H9 (cell line): ENCODE results near the gene MSRB1. TPM values are rescaled to one million over a fixed set of nuclear protein-coding genes. Genes with fewer than 3 reads are reported as not detected.
A peak's percentile ranks its signal among the peaks of the same experiment; 100 is the strongest.

Experiments used
- DNase-seq: peaks from one replicate; pipeline ENCODE4 v3.0.0-alpha.2; 2017
- H2AFZ ChIP-seq: one replicate; pipeline ENCODE4 v1.6.1; 2013; ENCODE audit warnings: mild to moderate bottlenecking, low read length, control low read depth, moderate library complexity
- H2AK5ac ChIP-seq: 2 replicates; pipeline ENCODE4 v1.6.1; 2013; ENCODE audit warnings: low read length, control low read depth, mixed read lengths; ENCODE audit not compliant: insufficient read length
- H2BK120ac ChIP-seq: one replicate; pipeline ENCODE4 v1.6.1; 2013; ENCODE audit warnings: low read depth, mild to moderate bottlenecking, low read length, control low read depth, inconsistent platforms; ENCODE audit not compliant: poor library complexity, severe bottlenecking
- H2BK12ac ChIP-seq: 2 replicates; pipeline ENCODE4 v1.6.1; 2013; ENCODE audit warnings: low read length, control low read depth, mixed read lengths, low read depth; ENCODE audit not compliant: insufficient read length
- H2BK15ac ChIP-seq: 2 replicates; pipeline ENCODE4 v1.6.1; 2013; ENCODE audit warnings: low read depth, low read length, control low read depth
- H2BK20ac ChIP-seq: one replicate; pipeline ENCODE4 v1.6.1; 2013; ENCODE audit warnings: low read depth, mild to moderate bottlenecking, low read length, control low read depth, inconsistent platforms; ENCODE audit not compliant: poor library complexity, severe bottlenecking
- H2BK5ac ChIP-seq: 2 replicates; pipeline ENCODE4 v1.6.1; 2013; ENCODE audit warnings: low read length, control low read depth, mixed read lengths; ENCODE audit not compliant: insufficient read length
- H3K14ac ChIP-seq: 2 replicates; pipeline ENCODE4 v1.6.1; 2013; ENCODE audit warnings: low read length, control low read depth; ENCODE audit not compliant: insufficient read depth
- H3K18ac ChIP-seq: 2 replicates; pipeline ENCODE4 v1.6.1; 2013; ENCODE audit warnings: low read depth, mild to moderate bottlenecking, mixed read lengths, low read length, control low read depth; ENCODE audit not compliant: insufficient read length
- H3K23ac ChIP-seq: 2 replicates; pipeline ENCODE4 v1.6.1; 2013; ENCODE audit warnings: low read length, control low read depth, mixed read lengths, low read depth; ENCODE audit not compliant: insufficient read length
- H3K23me2 ChIP-seq: 2 replicates; pipeline ENCODE4 v1.6.1; 2013; ENCODE audit warnings: low read depth, mild to moderate bottlenecking, mixed read lengths, low read length, control low read depth; ENCODE audit not compliant: insufficient read length, poor library complexity, severe bottlenecking
- H3K27ac ChIP-seq: 2 replicates; pipeline ENCODE4 v1.5.1; 2013; ENCODE audit warnings: low read length, control low read depth, mixed read lengths, low read depth; ENCODE audit not compliant: insufficient read length
- H3K27me3 ChIP-seq: 2 replicates; pipeline ENCODE4 v1.6.1; 2013; ENCODE audit warnings: low read length, control low read depth, inconsistent platforms; ENCODE audit not compliant: insufficient read depth
- H3K4ac ChIP-seq: 2 replicates; pipeline ENCODE4 v1.6.1; 2013; ENCODE audit warnings: low read depth, mild to moderate bottlenecking, control low read depth, inconsistent platforms, low read length, moderate library complexity
- H3K4me1 ChIP-seq: 2 replicates; pipeline ENCODE4 v1.6.1; 2013; ENCODE audit warnings: low read length, control low read depth, inconsistent platforms; ENCODE audit not compliant: insufficient read depth
- H3K4me2 ChIP-seq: 2 replicates; pipeline ENCODE4 v1.6.1; 2013; ENCODE audit warnings: low read length, control low read depth, mixed read lengths; ENCODE audit not compliant: insufficient read length, insufficient read depth
- H3K56ac ChIP-seq: 2 replicates; pipeline ENCODE4 v1.6.1; 2013; ENCODE audit warnings: low read depth, mild to moderate bottlenecking, mixed read lengths, low read length, control low read depth; ENCODE audit not compliant: insufficient read length
- H3K79me1 ChIP-seq: 2 replicates; pipeline ENCODE4 v1.6.1; 2013; ENCODE audit warnings: low read depth, mild to moderate bottlenecking, moderate library complexity, low read length, control low read depth, inconsistent platforms; ENCODE audit not compliant: insufficient read depth, poor library complexity, severe bottlenecking
- H3K79me2 ChIP-seq: 2 replicates; pipeline ENCODE4 v1.6.1; 2013; ENCODE audit warnings: low read length, control low read depth, inconsistent platforms; ENCODE audit not compliant: insufficient read depth
- H3K9ac ChIP-seq: 2 replicates; pipeline ENCODE4 v1.6.1; 2013; ENCODE audit warnings: low read length, control low read depth, mixed read lengths; ENCODE audit not compliant: insufficient read length; ENCODE audit errors: extremely low read depth
- H3K9me3 ChIP-seq: one replicate; pipeline ENCODE4 v1.6.1; 2013; ENCODE audit warnings: low read depth, low read length, inconsistent platforms; ENCODE audit not compliant: control insufficient read depth
- H3T11ph ChIP-seq: one replicate; pipeline ENCODE4 v1.6.1; 2013; ENCODE audit warnings: mild to moderate bottlenecking, low read length, control low read depth, inconsistent platforms
- H4K20me1 ChIP-seq: one replicate; pipeline ENCODE4 v1.6.1; 2013; ENCODE audit not compliant: control insufficient read depth, insufficient read length, insufficient read depth
- H4K5ac ChIP-seq: 2 replicates; pipeline ENCODE4 v1.6.1; 2013; ENCODE audit warnings: low read depth, mild to moderate bottlenecking, mixed read lengths, low read length, control low read depth; ENCODE audit not compliant: insufficient read length
- H4K8ac ChIP-seq: replicated peaks from 2 replicates; pipeline ENCODE4 v1.6.1; 2013; ENCODE audit warnings: low read length, control low read depth, mixed read lengths, low read depth; ENCODE audit not compliant: insufficient read length
- H4K91ac ChIP-seq: 2 replicates; pipeline ENCODE4 v1.6.1; 2013; ENCODE audit warnings: low read depth, mild to moderate bottlenecking, moderate library complexity, mixed read lengths, low read length, control low read depth; ENCODE audit not compliant: insufficient read length
- H3K27ac Mint-ChIP-seq, 3 experiments: 2 replicates in 2 of 3; 3 replicates in 1 of 3; pipeline ENCODE4 v1.8.0; 2020 to 2021; ENCODE audit warnings: mixed read lengths in 3 of 3, mild to moderate bottlenecking in 1 of 3, moderate library complexity in 1 of 3
- H3K27me3 Mint-ChIP-seq: 2 replicates; pipeline ENCODE4 v1.8.0; 2021; ENCODE audit warnings: low read depth, mild to moderate bottlenecking, moderate library complexity, mixed read lengths
- H3K36me3 Mint-ChIP-seq, 3 experiments: 2 replicates in 2 of 3; 3 replicates in 1 of 3; pipeline ENCODE4 v1.8.0; 2020 to 2021; ENCODE audit warnings: low read depth in 3 of 3, mixed read lengths in 3 of 3; ENCODE audit not compliant: insufficient read depth in 1 of 3
- H3K4me1 Mint-ChIP-seq, 2 experiments: 2 replicates each; pipeline ENCODE4 v1.8.0; 2020; ENCODE audit warnings: mixed read lengths in 2 of 2
- H3K4me3 Mint-ChIP-seq, 2 experiments: 2 replicates in 1 of 2; 3 replicates in 1 of 2; pipeline ENCODE4 v1.8.0; 2020 to 2021; ENCODE audit warnings: mild to moderate bottlenecking in 2 of 2, mixed read lengths in 2 of 2, moderate library complexity in 1 of 2
- H3K9me3 Mint-ChIP-seq, 2 experiments: 2 replicates in 1 of 2; 3 replicates in 1 of 2; pipeline ENCODE4 v1.8.0; 2020; ENCODE audit warnings: mild to moderate bottlenecking in 2 of 2, mixed read lengths in 2 of 2, moderate library complexity in 1 of 2
- WGBS: extraction: QIAGEN DNeasy Blood & Tissue Kit; methylation state at CpG from one replicate; pipeline ENCODE4 v1.1.7; 2013; ENCODE audit warnings: missing lambda C conversion rate, low lambda C conversion rate, mixed read lengths; ENCODE audit not compliant: insufficient read length; ENCODE audit errors: extremely low coverage; 5-methylcytosine and 5-hydroxymethylcytosine counted together
- total RNA-seq: library from RNA; stranded (reverse); gene quantifications from 2 replicates; pipeline ENCODE4 v1.2.1, GENCODE V29; 2021
- TF ChIP-seq, protein P1 (sequence below): fragments of 200-600 bp; sonication (generic); conservative IDR thresholded peaks from 3 replicates; pipeline ENCODE4 v1.8.0; 2021; ENCODE audit warnings: antibody characterized with exemption, mild to moderate bottlenecking

The MSRB1 gene
- total RNA-seq, 1 experiment from 2014 or later, result 25.7 TPM

DNA sequence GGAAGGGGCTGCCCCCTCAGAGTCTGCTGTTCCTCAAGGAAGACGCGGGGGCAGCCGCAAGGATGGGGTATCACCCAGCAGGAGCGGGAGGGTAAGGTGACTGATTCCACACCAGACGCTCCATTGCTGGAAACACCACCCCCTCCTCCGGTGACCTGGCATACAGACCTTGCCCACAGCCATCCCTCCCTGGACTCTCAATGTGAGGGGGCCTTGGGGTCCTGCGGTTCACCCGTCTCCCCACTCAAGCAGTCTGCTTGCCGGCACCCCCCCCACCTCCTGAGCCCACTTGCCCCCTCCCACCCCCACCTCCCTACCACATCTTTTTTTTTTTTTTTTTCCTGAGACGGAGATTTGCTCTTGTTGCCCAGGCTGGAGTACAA is 12.7 kb downstream of the MSRB1 start:
- Histone ChIP-seq H3K27me3 (no peaks in the 10 kb centered on the region), H3K79me1 (no peaks in the 10 kb centered on the region), H3K4me1 (no peaks in the 10 kb centered on the region), H3K27ac (no peak overlapping the region), H4K8ac (no peak overlapping the region), H3K14ac (no peak overlapping the region), H3K9ac (no peak overlapping the region), H2BK12ac (no peak overlapping the region), H3K56ac (no peak overlapping the region), H3K23ac (no peak overlapping the region), H3K4me2 (no peak overlapping the region), H3K18ac (no peak overlapping the region), H4K20me1 (no peaks in the 10 kb centered on the region), H4K5ac (no peak overlapping the region), H2AFZ (no peak overlapping the region), H3K23me2 (peaks cover 3% of the 10 kb centered on the region), H2AK5ac (no peak overlapping the region), H2BK20ac (no peak overlapping the region), H3K9me3 (no peaks in the 10 kb centered on the region), H2BK5ac (no peak overlapping the region), H4K91ac (no peak overlapping the region), H3T11ph (no peak overlapping the region), H3K4ac (no peak overlapping the region), H3K79me2 (no peaks in the 10 kb centered on the region), H2BK15ac (no peak overlapping the region), H2BK120ac (no peak overlapping the region)
- peak overlapping the region in 1 of 2 experiments; percentile 54; a peak in 1 of 5 replicates for H3K4me3 Mint-ChIP-seq
- no CpG with 5 or more reads among the region's 10 CpGs for WGBS
- peaks cover 0 to 3% of the 10 kb centered on the region in 2 experiments; a peak in 1 of 5 replicates for H3K9me3 Mint-ChIP-seq
- no peak overlapping the region for H3K27ac Mint-ChIP-seq
- H3K27me3 Mint-ChIP-seq, result peaks cover 31% of the 10 kb centered on the region
- TF ChIP-seq, protein P1, sequence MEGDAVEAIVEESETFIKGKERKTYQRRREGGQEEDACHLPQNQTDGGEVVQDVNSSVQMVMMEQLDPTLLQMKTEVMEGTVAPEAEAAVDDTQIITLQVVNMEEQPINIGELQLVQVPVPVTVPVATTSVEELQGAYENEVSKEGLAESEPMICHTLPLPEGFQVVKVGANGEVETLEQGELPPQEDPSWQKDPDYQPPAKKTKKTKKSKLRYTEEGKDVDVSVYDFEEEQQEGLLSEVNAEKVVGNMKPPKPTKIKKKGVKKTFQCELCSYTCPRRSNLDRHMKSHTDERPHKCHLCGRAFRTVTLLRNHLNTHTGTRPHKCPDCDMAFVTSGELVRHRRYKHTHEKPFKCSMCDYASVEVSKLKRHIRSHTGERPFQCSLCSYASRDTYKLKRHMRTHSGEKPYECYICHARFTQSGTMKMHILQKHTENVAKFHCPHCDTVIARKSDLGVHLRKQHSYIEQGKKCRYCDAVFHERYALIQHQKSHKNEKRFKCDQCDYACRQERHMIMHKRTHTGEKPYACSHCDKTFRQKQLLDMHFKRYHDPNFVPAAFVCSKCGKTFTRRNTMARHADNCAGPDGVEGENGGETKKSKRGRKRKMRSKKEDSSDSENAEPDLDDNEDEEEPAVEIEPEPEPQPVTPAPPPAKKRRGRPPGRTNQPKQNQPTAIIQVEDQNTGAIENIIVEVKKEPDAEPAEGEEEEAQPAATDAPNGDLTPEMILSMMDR, result no peak
- H3K4me1 Mint-ChIP-seq, result peaks cover 2 to 13% of the 10 kb centered on the region in 2 experiments
- no peaks in the 10 kb centered on the region for H3K36me3 Mint-ChIP-seq
- no peak for DNase-seq
